Breast epithelium (tissue), 3 donors: ENCODE measurements around the gene TRIM75.

Source experiments
- CTCF ChIP-seq, 3 donors: fragments of 450-650 bp; IDR thresholded peaks; one replicate each; pipeline ENCODE4 v1.5.1; 2016 to 2017; ENCODE audit warnings: antibody characterized with exemption in 3 of 3, mild to moderate bottlenecking in 3 of 3, moderate library complexity in 3 of 3
- POLR2A ChIP-seq: fragments of 450-650 bp; IDR thresholded peaks from one replicate; pipeline ENCODE4 v1.6.1; 2016; ENCODE audit warnings: antibody characterized with exemption, mild to moderate bottlenecking, moderate library complexity
- POLR2AphosphoS5 ChIP-seq, 3 donors: sonication (generic); formaldehyde crosslinking; IDR thresholded peaks; one replicate each; pipeline ENCODE4 v1.6.1; 2017; ENCODE audit warnings: antibody characterized with exemption in 3 of 3

- no peak for TF ChIP-seq CTCF (IDR thresholded peaks at IDR 0.05)
- TF ChIP-seq POLR2A = no peak
- no peak for TF ChIP-seq POLR2AphosphoS5 (IDR thresholded peaks at IDR 0.05)
Measured at GRCh38 chr4:165011403-165011802, 42.3 kb upstream of the TRIM75 start.
